ENCODE data around the gene TRANK1. TPM values are rescaled to one million over a fixed set of nuclear protein-coding genes. Genes with fewer than 3 reads are reported as not detected.
"Not testable (repeated sequence)": the region's sequence is repeated elsewhere in the genome, so short reads cannot be mapped to it uniquely, and the experiment has no call there.

The TRANK1 gene
- total RNA-seq, 1 donor from 2014 or later: 38.5 TPM

DNA sequence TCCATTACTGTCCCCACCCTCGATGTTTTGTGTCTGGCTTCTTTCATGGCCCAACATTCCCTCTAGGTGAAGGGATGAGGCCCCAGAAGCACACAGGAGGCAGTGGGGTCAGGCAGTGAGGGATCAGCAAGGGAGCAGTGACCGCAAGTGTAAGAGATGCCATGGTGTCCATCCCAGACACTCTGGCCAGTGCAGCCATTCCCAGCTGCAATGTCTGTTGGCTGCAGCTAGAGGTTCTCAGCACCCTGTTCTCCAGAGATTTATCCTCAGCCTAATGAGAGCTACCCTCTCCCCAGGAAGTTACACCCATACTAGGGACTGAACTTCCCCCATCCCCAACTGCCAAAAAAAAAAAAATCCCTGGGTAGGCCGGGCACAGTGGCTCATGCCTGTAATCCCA, 40.2 kb downstream of the TRANK1 start:
- no peak overlapping the region for H3K27ac ChIP-seq
- H3K9me3 ChIP-seq: no peaks in the 10 kb centered on the region
- H3K4me3 ChIP-seq: no peak overlapping the region
- peaks cover 21% of the 10 kb centered on the region for H3K4me1 ChIP-seq
- intact Hi-C loops (cut with DNase I): no loop called here
- H3K27me3 ChIP-seq: no peaks in the 10 kb centered on the region
- peaks cover 30% of the 10 kb centered on the region for H3K36me3 ChIP-seq
- DNase-seq: no peak
- peak; percentile 80 for ATAC-seq
- TF ChIP-seq, protein P1, sequence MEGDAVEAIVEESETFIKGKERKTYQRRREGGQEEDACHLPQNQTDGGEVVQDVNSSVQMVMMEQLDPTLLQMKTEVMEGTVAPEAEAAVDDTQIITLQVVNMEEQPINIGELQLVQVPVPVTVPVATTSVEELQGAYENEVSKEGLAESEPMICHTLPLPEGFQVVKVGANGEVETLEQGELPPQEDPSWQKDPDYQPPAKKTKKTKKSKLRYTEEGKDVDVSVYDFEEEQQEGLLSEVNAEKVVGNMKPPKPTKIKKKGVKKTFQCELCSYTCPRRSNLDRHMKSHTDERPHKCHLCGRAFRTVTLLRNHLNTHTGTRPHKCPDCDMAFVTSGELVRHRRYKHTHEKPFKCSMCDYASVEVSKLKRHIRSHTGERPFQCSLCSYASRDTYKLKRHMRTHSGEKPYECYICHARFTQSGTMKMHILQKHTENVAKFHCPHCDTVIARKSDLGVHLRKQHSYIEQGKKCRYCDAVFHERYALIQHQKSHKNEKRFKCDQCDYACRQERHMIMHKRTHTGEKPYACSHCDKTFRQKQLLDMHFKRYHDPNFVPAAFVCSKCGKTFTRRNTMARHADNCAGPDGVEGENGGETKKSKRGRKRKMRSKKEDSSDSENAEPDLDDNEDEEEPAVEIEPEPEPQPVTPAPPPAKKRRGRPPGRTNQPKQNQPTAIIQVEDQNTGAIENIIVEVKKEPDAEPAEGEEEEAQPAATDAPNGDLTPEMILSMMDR (IDR thresholded peaks at IDR 0.05): peak; percentile 56

DNA sequence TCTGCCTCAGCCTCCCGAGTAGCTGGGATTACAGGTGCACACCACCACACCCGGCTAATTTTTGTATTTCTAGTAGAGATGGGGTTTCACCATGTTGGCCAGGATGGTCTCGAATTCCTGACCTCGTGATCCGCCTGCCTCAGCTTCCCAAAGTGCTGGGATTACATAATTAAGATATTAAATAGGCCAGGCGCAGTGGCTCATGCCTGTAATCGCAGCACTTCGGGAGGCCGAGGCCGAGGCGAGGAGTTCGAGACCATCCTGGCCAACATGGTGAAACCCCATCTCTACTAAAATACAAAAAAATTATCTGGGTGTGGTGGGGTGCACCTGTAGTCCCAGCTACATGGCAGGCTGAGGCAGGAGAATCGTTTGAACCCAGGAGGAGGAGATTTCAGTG, 40.8 kb downstream of the TRANK1 start:
- intact Hi-C loops (cut with DNase I): not testable (repeated sequence)

DNA sequence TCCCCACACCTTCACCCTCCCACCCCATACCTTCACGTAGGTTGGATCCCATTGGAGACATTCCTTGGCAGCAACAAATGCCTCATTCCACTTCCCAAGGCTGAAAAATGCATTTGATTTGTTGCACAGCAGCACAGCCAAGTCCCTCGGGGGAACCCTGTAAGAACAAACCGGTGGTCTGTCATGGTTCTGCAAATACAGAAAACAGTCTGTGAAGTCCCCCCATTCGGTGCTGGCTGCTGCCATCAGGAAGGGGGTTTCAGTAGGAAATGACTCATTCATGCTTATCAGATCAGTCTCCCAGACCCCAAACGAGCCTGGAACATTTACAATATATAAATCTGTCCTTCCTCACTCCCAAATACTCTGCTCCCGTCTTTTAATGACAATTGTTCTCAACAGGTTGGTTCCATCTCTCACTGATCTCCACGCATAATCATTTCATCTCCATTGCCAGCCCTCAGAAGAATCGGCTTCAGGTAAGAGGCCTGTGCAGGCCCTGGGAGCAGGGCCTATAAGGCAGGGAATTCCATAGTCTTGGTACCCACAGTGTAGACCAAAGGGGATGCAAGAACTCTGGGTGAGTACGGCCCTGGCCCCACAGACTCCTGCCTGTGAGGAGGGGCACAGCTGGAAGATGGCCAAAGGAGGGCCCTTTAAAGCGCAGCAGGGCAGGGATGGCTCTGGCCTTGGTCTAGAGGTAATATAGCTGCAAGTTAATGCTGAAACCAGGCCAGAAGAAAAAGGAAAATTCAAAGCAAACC, 41.6 kb downstream of the TRANK1 start:
- Histone ChIP-seq H3K4me1 (peaks cover 21% of the 10 kb centered on the region), H3K27me3 (no peaks in the 10 kb centered on the region), H3K27ac (no peak overlapping the region), H3K36me3 (peaks cover 44% of the 10 kb centered on the region), H3K4me3 (no peak overlapping the region), H3K9me3 (no peaks in the 10 kb centered on the region)
- intact Hi-C loops (cut with DNase I): no loop called here
- ATAC-seq (no peak), DNase-seq (no peak)
- TF ChIP-seq, protein P1 (IDR thresholded peaks at IDR 0.05): no peak

More for the DNA sequence above, 40.8 kb downstream of the TRANK1 start:
- H3K27me3 ChIP-seq, DNase-seq, H3K27ac ChIP-seq, H3K4me3 ChIP-seq, ATAC-seq, H3K9me3 ChIP-seq: not testable (repeated sequence)
- H3K36me3 ChIP-seq: peaks cover 36% of the 10 kb centered on the region
- peaks cover 21% of the 10 kb centered on the region for H3K4me1 ChIP-seq

DNA sequence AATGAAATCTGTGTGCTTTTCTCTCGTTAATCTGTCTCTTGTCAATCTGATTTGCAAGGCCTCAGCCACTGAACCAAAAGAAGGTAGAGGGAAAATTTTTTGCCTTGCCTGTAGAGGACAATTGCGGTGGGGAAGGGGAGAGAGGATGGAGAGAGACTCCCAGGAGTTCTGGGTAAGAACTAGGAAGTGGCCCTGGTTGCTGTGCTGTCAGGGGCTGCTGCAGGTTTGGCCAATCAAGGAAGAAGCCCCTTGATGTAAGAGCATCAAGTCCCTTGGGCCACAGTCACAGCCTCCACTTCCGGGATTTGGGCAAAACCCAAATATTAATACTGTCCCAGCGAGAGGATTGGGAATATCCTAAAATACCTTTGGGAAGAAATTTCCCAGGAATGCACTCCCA, 43.3 kb downstream of the TRANK1 start:
- H3K27me3 ChIP-seq: no peaks in the 10 kb centered on the region
- ATAC-seq (no peak), DNase-seq (no peak)
- no peak overlapping the region for H3K4me3 ChIP-seq
- H3K9me3 ChIP-seq: no peaks in the 10 kb centered on the region
- H3K4me1 ChIP-seq: peaks cover 11% of the 10 kb centered on the region
- no peak overlapping the region for H3K27ac ChIP-seq
- intact Hi-C loops (cut with DNase I): no loop called here
- H3K36me3 ChIP-seq: peaks cover 56% of the 10 kb centered on the region
- TF ChIP-seq, protein P1 (IDR thresholded peaks at IDR 0.05): no peak

DNA sequence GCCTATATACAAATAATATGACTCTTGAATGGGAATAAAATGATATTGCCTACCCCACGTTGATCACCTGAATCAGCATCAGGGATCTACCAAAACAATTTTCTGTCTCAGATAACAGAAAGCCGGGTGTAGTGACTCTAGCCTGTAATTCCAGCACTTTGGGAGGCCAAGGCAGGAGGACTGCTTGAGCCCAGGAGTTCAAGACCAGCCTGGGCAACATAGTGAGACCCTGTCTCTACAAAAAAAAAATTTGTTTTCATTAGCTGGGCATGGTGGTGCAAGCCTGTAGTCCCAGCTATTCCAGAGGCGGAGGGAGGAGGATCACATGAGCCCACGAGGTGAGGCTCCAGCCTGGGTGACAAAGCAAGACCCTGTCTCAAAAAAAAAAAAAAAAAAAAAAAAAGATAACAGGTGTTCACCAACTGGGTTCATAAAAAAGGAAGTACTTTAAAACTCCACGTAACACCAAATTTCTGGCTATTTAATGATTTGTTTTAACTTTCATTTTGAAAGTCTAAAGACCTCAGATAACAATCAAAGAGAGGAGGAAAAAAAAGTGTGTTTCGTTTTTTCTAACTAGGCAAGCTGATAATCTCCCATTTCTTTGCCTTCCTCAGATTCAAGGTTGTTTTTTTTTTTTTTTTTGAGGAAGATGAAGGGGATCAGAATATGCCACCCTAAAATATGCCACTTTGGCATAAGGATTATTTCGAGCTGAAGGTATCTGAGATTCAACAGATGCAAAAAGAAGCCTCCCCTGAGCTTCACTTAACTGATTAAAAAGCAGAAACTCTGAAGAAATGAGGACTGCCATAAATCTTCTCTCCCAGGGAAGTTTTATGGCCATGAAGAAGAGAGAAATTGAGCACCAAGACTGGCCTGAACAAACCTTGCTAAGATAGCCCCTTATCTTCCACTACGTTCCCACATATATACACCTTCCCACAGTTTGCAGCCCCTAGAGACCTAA, 44.1 kb downstream of the TRANK1 start:
- DNase-seq: no peak
- TF ChIP-seq, protein P1 (IDR thresholded peaks at IDR 0.05): no peak
- no peaks in the 10 kb centered on the region for H3K27me3 ChIP-seq
- H3K4me1 ChIP-seq: peaks cover 9% of the 10 kb centered on the region
- H3K27ac ChIP-seq: no peak overlapping the region
- no peaks in the 10 kb centered on the region for H3K9me3 ChIP-seq
- intact Hi-C loops (cut with DNase I): no loop called here
- H3K36me3 ChIP-seq: peaks cover 56% of the 10 kb centered on the region
- H3K4me3 ChIP-seq: no peak overlapping the region
- no peak for ATAC-seq
